ENCODE data around the gene BIN2. TPM values are rescaled to one million over a fixed set of nuclear protein-coding genes. Genes with fewer than 3 reads are reported as not detected.

The BIN2 gene
- total RNA-seq, 1 donor from 2014 or later, result not detected

DNA sequence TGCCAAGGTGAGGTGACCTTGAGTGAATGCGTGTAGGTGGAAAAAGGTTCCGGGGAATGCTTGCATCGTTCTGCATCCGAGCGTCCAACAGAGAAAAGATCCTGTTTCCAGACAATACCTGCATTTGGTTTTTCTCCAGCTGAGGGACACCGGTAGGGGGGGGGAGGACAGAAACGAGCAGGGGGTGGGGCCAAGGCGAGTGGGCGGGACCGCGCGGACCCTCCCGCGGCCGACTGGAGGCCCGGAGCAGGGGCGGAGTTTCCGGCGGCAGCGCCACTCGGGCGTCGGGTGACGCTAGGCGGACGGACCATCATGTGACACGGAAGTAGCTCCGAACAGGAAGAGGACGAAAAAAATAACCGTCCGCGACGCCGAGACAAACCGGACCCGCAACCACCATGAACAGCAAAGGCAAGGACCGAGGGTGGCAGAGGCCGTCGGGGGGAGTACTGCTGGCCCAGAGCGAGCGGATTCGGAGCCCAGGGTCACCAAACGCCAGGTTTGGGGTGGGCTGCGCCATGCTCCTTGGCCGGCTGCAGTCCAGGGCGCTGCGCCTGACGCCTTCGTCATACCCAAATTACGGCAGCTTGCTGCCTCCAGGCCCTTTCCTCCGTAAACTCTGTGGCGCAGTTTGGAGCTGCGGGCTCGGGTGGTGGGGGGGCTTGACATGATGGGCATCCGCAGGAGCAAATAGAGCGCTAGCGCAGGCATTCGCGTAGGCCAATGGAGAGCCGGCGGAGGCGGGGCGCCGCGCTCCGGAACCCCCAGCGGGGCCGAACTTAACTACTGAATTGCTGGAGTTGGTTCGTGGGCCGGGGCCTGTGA, 85.3 kb downstream of the BIN2 start, which contains the start of gene DAZAP2:
Gene DAZAP2 (plus strand): TSS at position 317 of the 825 bp plus-strand sequence. CDS start 82 bp downstream, at position 399.
- H3K27ac Mint-ChIP-seq (ENCODE audit: unreplicated experiment), result peak within 1 kb of the TSS; percentile 98
- TF ChIP-seq, protein P1, sequence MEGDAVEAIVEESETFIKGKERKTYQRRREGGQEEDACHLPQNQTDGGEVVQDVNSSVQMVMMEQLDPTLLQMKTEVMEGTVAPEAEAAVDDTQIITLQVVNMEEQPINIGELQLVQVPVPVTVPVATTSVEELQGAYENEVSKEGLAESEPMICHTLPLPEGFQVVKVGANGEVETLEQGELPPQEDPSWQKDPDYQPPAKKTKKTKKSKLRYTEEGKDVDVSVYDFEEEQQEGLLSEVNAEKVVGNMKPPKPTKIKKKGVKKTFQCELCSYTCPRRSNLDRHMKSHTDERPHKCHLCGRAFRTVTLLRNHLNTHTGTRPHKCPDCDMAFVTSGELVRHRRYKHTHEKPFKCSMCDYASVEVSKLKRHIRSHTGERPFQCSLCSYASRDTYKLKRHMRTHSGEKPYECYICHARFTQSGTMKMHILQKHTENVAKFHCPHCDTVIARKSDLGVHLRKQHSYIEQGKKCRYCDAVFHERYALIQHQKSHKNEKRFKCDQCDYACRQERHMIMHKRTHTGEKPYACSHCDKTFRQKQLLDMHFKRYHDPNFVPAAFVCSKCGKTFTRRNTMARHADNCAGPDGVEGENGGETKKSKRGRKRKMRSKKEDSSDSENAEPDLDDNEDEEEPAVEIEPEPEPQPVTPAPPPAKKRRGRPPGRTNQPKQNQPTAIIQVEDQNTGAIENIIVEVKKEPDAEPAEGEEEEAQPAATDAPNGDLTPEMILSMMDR (IDR thresholded peaks at IDR 0.05; ENCODE audit: unreplicated experiment), result no peak
- DNase-seq (ENCODE audit: low spot score), result peak; percentile 96
- H3K27me3 Mint-ChIP-seq (ENCODE audit: unreplicated experiment), result peaks cover 14% of the 10 kb centered on the region
- peaks cover 27% of the 10 kb centered on the region for H3K36me3 Mint-ChIP-seq (ENCODE audit: low read depth, unreplicated experiment)
- H3K4me3 Mint-ChIP-seq (ENCODE audit: unreplicated experiment), result peak within 1 kb of the TSS; percentile 94
- peaks cover 34% of the 10 kb centered on the region for H3K4me1 Mint-ChIP-seq (ENCODE audit: unreplicated experiment)
- H3K9me3 Mint-ChIP-seq (ENCODE audit: unreplicated experiment), result no peaks in the 10 kb centered on the region

DNA sequence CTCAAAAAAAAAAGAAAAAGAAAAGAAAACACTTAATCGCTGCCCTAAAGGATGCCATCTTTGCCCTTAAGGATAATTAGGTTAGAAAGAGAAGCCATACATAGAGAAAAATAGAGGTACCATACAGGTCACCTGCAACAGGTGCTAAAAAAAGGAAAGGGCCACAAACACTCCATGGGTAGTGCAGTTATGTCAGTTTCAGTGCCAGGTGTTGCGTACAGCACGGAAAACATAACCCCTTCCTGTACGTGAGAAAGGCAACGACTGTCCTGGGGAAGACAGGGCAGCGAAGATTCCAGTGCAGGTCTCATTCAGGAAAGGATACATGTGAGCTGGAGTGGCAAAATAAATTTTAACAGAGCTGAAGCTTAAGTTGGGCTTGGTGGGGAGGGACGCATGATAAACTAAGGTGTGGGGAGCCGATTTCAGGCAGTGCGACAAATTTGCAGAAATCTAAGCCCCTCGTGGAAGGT, 85.9 kb downstream of the BIN2 start:
- H3K4me3 Mint-ChIP-seq (ENCODE audit: unreplicated experiment), result peak overlapping the region; percentile 94
- DNase-seq (ENCODE audit: low spot score), result no peak
- TF ChIP-seq, protein P1 (IDR thresholded peaks at IDR 0.05; ENCODE audit: unreplicated experiment), result no peak

DNA sequence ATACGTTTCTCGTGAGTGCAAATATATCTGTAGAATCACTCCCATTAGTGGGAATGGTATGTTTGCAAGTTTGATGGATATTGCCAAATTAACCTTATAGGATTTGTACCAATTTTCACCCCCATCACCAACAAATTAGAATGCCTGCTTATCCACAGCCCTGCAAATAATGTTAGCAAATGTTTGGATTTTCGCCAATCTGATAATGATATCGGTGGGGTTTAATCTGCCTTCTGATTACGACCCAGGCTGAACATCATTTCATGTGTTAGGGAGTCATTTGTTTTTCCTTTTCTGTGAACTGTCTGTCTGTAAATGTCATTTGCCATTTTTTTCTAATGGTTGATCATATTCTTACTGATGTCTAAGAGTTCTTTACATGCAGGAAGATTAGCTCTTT, 89.4 kb downstream of the BIN2 start:
- Mint-ChIP-seq H3K36me3 (ENCODE audit: low read depth, unreplicated experiment) (peaks cover 14% of the 10 kb centered on the region), H3K4me3 (ENCODE audit: unreplicated experiment) (no peak overlapping the region)

More for the DNA sequence above, 85.9 kb downstream of the BIN2 start:
- H3K27me3 Mint-ChIP-seq (ENCODE audit: unreplicated experiment), result peaks cover 13% of the 10 kb centered on the region
- H3K36me3 Mint-ChIP-seq (ENCODE audit: low read depth, unreplicated experiment), result peaks cover 25% of the 10 kb centered on the region
- peaks cover 33% of the 10 kb centered on the region for H3K4me1 Mint-ChIP-seq (ENCODE audit: unreplicated experiment)
- peak overlapping the region; percentile 98 for H3K27ac Mint-ChIP-seq (ENCODE audit: unreplicated experiment)
- H3K9me3 Mint-ChIP-seq (ENCODE audit: unreplicated experiment), result no peaks in the 10 kb centered on the region

DNA sequence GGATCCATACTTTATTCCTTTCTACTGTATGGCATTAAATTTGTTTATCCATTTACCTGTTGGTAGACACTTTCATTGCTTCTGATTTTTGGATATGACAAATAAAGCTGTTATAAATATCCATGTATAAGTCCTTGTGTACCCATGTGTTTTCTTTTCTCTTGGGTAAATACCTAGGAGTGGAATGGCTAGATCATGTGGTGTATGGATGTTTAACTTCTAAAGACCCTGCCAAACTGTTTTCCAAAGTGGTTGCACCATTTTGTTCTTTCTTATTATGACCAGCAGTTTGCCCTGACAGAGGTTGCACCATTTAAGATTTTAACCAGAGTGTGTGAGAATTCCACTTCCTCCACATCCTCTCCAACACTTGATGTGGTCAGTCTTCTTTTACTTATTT, 91.3 kb downstream of the BIN2 start:
- Mint-ChIP-seq H3K9me3 (ENCODE audit: unreplicated experiment) (no peaks in the 10 kb centered on the region), H3K27ac (ENCODE audit: unreplicated experiment) (no peak overlapping the region), H3K36me3 (ENCODE audit: low read depth, unreplicated experiment) (peaks cover 8% of the 10 kb centered on the region), H3K4me3 (ENCODE audit: unreplicated experiment) (no peak overlapping the region), H3K4me1 (ENCODE audit: unreplicated experiment) (no peaks in the 10 kb centered on the region), H3K27me3 (ENCODE audit: unreplicated experiment) (peaks cover 2% of the 10 kb centered on the region)
- TF ChIP-seq, protein P1 (IDR thresholded peaks at IDR 0.05; ENCODE audit: unreplicated experiment), result no peak
- DNase-seq (ENCODE audit: low spot score), result no peak

More for the DNA sequence above, 89.4 kb downstream of the BIN2 start:
- TF ChIP-seq, protein P1 (IDR thresholded peaks at IDR 0.05; ENCODE audit: unreplicated experiment), result no peak
- peaks cover 10% of the 10 kb centered on the region for H3K4me1 Mint-ChIP-seq (ENCODE audit: unreplicated experiment)
- peaks cover 6% of the 10 kb centered on the region for H3K27me3 Mint-ChIP-seq (ENCODE audit: unreplicated experiment)
- no peak for DNase-seq (ENCODE audit: low spot score)
- no peak overlapping the region for H3K27ac Mint-ChIP-seq (ENCODE audit: unreplicated experiment)
- no peaks in the 10 kb centered on the region for H3K9me3 Mint-ChIP-seq (ENCODE audit: unreplicated experiment)

Other genes with a start within 250 kb of the BIN2 start
- 112 TPM for gene CSRNP2, start 240.6 kb downstream of the BIN2 start, total RNA-seq (ENCODE audit: unreplicated experiment)
- 29.5 TPM for gene TFCP2, start 151.0 kb downstream of the BIN2 start, total RNA-seq (ENCODE audit: unreplicated experiment)
- 10.8 TPM for gene POU6F1, start 106.1 kb downstream of the BIN2 start, total RNA-seq (ENCODE audit: unreplicated experiment)
- gene DAZAP2, start 85.3 kb downstream of the BIN2 start, total RNA-seq (ENCODE audit: unreplicated experiment), result 28.1 TPM
- 167 TPM for gene SMAGP, start 53.8 kb downstream of the BIN2 start, total RNA-seq (ENCODE audit: unreplicated experiment)
- gene CELA1, start 22.5 kb upstream of the BIN2 start, total RNA-seq (ENCODE audit: unreplicated experiment), result not detected
- 12.5 TPM for gene GALNT6, start 67.2 kb upstream of the BIN2 start, total RNA-seq (ENCODE audit: unreplicated experiment)
- 16.7 TPM for gene SLC4A8, start 100.7 kb upstream of the BIN2 start, total RNA-seq (ENCODE audit: unreplicated experiment)